ENCODE measurements around the gene COQ5. TPM values are rescaled to one million over a fixed set of nuclear protein-coding genes. Genes with fewer than 3 reads are reported as not detected.

The COQ5 gene
- polyA plus RNA-seq, 2 donors, result 18.6 to 19.5 TPM

GRCh38 chr12:120473807-120474615, 54.9 kb downstream of the COQ5 start:
- no peak overlapping the region for H3K4me3 ChIP-seq (ENCODE audit: low read depth in 1 of 2, low read length in 2 of 2)
- peaks cover 0 to 5% of the 10 kb centered on the region in 2 donors for H3K4me1 ChIP-seq (ENCODE audit: control insufficient read depth in 2 of 2, insufficient read depth in 2 of 2, low read length in 1 of 2)
- no peaks in the 10 kb centered on the region for H3K27me3 ChIP-seq (ENCODE audit: control insufficient read depth in 1 of 2, insufficient read depth in 2 of 2, low read length in 2 of 2)
- no peaks in the 10 kb centered on the region for H3K36me3 ChIP-seq (ENCODE audit: control insufficient read depth in 2 of 2, insufficient read depth in 2 of 2, low read length in 1 of 2)
- no peaks in the 10 kb centered on the region for H3K9me3 ChIP-seq (ENCODE audit: control insufficient read depth in 2 of 2, insufficient read depth in 1 of 2, low read depth in 1 of 2, low read length in 1 of 2)
- H3K27ac ChIP-seq (ENCODE audit: low read depth in 2 of 2, low read length in 1 of 2), result peak overlapping the region; percentile 88
- 52 to 60% methylated on average over 6 of the region's 6 CpGs for WGBS, 2 donors

GRCh38 chr12:120472521-120472920, 56.4 kb downstream of the COQ5 start:
- H3K4me3 ChIP-seq (ENCODE audit: low read depth in 1 of 2, low read length in 2 of 2), result no peak overlapping the region
- H3K36me3 ChIP-seq (ENCODE audit: control insufficient read depth in 2 of 2, insufficient read depth in 2 of 2, low read length in 1 of 2), result no peaks in the 10 kb centered on the region
- H3K27ac ChIP-seq (ENCODE audit: low read depth in 2 of 2, low read length in 1 of 2), result no peak overlapping the region
- H3K9me3 ChIP-seq (ENCODE audit: control insufficient read depth in 2 of 2, insufficient read depth in 1 of 2, low read depth in 1 of 2, low read length in 1 of 2), result no peaks in the 10 kb centered on the region
- no peaks in the 10 kb centered on the region for H3K27me3 ChIP-seq (ENCODE audit: control insufficient read depth in 1 of 2, insufficient read depth in 2 of 2, low read length in 2 of 2)
- H3K4me1 ChIP-seq (ENCODE audit: control insufficient read depth in 2 of 2, insufficient read depth in 2 of 2, low read length in 1 of 2), result peaks cover 0 to 7% of the 10 kb centered on the region in 2 donors

GRCh38 chr12:120470150-120470784, 58.7 kb downstream of the COQ5 start:
- Histone ChIP-seq H3K27ac (ENCODE audit: low read depth in 2 of 2, low read length in 1 of 2) (peak overlapping the region; percentile 89 to 93), H3K9me3 (ENCODE audit: control insufficient read depth in 2 of 2, insufficient read depth in 1 of 2, low read depth in 1 of 2, low read length in 1 of 2) (no peaks in the 10 kb centered on the region), H3K27me3 (ENCODE audit: control insufficient read depth in 1 of 2, insufficient read depth in 2 of 2, low read length in 2 of 2) (no peaks in the 10 kb centered on the region), H3K4me1 (ENCODE audit: control insufficient read depth in 2 of 2, insufficient read depth in 2 of 2, low read length in 1 of 2) (peaks cover 0 to 7% of the 10 kb centered on the region in 2 donors), H3K4me3 (ENCODE audit: low read depth in 1 of 2, low read length in 2 of 2) (peak overlapping the region; percentile 94 to 95), H3K36me3 (ENCODE audit: control insufficient read depth in 2 of 2, insufficient read depth in 2 of 2, low read length in 1 of 2) (peaks cover 0 to 4% of the 10 kb centered on the region in 2 donors)
- 66% methylated on average over 26 of the region's 26 CpGs for WGBS, 2 donors

- Histone ChIP-seq H3K36me3 (ENCODE audit: control insufficient read depth in 2 of 2, insufficient read depth in 2 of 2, low read length in 1 of 2) (peaks cover 2 to 7% of the 10 kb centered on the region in 2 donors), H3K4me1 (ENCODE audit: control insufficient read depth in 2 of 2, insufficient read depth in 2 of 2, low read length in 1 of 2) (peaks cover 0 to 7% of the 10 kb centered on the region in 2 donors), H3K27ac (ENCODE audit: low read depth in 2 of 2, low read length in 1 of 2) (peak within 1 kb of the TSS; percentile 89 to 93), H3K4me3 (ENCODE audit: low read depth in 1 of 2, low read length in 2 of 2) (peak within 1 kb of the TSS; percentile 94 to 95), H3K9me3 (ENCODE audit: control insufficient read depth in 2 of 2, insufficient read depth in 1 of 2, low read depth in 1 of 2, low read length in 1 of 2) (no peaks in the 10 kb centered on the region), H3K27me3 (ENCODE audit: control insufficient read depth in 1 of 2, insufficient read depth in 2 of 2, low read length in 2 of 2) (no peaks in the 10 kb centered on the region)
- WGBS, 2 donors, result 0% methylated on average over 86 to 88 of the region's 88 CpGs
Observed at GRCh38 chr12:120469450-120470149, 59.4 kb downstream of the COQ5 start, which contains the start of gene SRSF9. Gene SRSF9 (minus strand): TSS chr12:120469748. CDS start chr12:120469609, 139 bp downstream.

GRCh38 chr12:120468821-120469449, 60.0 kb downstream of the COQ5 start:
- Histone ChIP-seq H3K27ac (ENCODE audit: low read depth in 2 of 2, low read length in 1 of 2) (peak overlapping the region; percentile 89 to 93), H3K36me3 (ENCODE audit: control insufficient read depth in 2 of 2, insufficient read depth in 2 of 2, low read length in 1 of 2) (peaks cover 7 to 9% of the 10 kb centered on the region in 2 donors), H3K27me3 (ENCODE audit: control insufficient read depth in 1 of 2, insufficient read depth in 2 of 2, low read length in 2 of 2) (no peaks in the 10 kb centered on the region), H3K9me3 (ENCODE audit: control insufficient read depth in 2 of 2, insufficient read depth in 1 of 2, low read depth in 1 of 2, low read length in 1 of 2) (no peaks in the 10 kb centered on the region), H3K4me1 (ENCODE audit: control insufficient read depth in 2 of 2, insufficient read depth in 2 of 2, low read length in 1 of 2) (peaks cover 0 to 7% of the 10 kb centered on the region in 2 donors), H3K4me3 (ENCODE audit: low read depth in 1 of 2, low read length in 2 of 2) (peak overlapping the region; percentile 94 to 95)
- 0 to 1% methylated on average over 48 to 54 of the region's 57 CpGs for WGBS, 2 donors

- Histone ChIP-seq H3K9me3 (ENCODE audit: control insufficient read depth in 2 of 2, insufficient read depth in 1 of 2, low read depth in 1 of 2, low read length in 1 of 2) (no peaks in the 10 kb centered on the region), H3K36me3 (ENCODE audit: control insufficient read depth in 2 of 2, insufficient read depth in 2 of 2, low read length in 1 of 2) (peaks cover 11 to 14% of the 10 kb centered on the region in 2 donors), H3K27ac (ENCODE audit: low read depth in 2 of 2, low read length in 1 of 2) (peak overlapping the region; percentile 89 to 93), H3K4me1 (ENCODE audit: control insufficient read depth in 2 of 2, insufficient read depth in 2 of 2, low read length in 1 of 2) (peaks cover 0 to 7% of the 10 kb centered on the region in 2 donors), H3K27me3 (ENCODE audit: control insufficient read depth in 1 of 2, insufficient read depth in 2 of 2, low read length in 2 of 2) (no peaks in the 10 kb centered on the region), H3K4me3 (ENCODE audit: low read depth in 1 of 2, low read length in 2 of 2) (peak overlapping the region; percentile 94 to 95)
- WGBS, 2 donors, result 1 to 2% methylated on average over 23 of the region's 23 CpGs
Observed at GRCh38 chr12:120468325-120468820, 60.6 kb downstream of the COQ5 start.

GRCh38 chr12:120467439-120467838, 61.5 kb downstream of the COQ5 start:
- Histone ChIP-seq H3K36me3 (ENCODE audit: control insufficient read depth in 2 of 2, insufficient read depth in 2 of 2, low read length in 1 of 2) (peaks cover 11 to 22% of the 10 kb centered on the region in 2 donors), H3K27me3 (ENCODE audit: control insufficient read depth in 1 of 2, insufficient read depth in 2 of 2, low read length in 2 of 2) (no peaks in the 10 kb centered on the region), H3K4me1 (ENCODE audit: control insufficient read depth in 2 of 2, insufficient read depth in 2 of 2, low read length in 1 of 2) (peaks cover 0 to 7% of the 10 kb centered on the region in 2 donors), H3K9me3 (ENCODE audit: control insufficient read depth in 2 of 2, insufficient read depth in 1 of 2, low read depth in 1 of 2, low read length in 1 of 2) (no peaks in the 10 kb centered on the region), H3K27ac (ENCODE audit: low read depth in 2 of 2, low read length in 1 of 2) (no peak overlapping the region), H3K4me3 (ENCODE audit: low read depth in 1 of 2, low read length in 2 of 2) (no peak overlapping the region)
- 89 to 93% methylated on average over 6 of the region's 6 CpGs for WGBS, 2 donors

- Histone ChIP-seq H3K36me3 (ENCODE audit: control insufficient read depth in 2 of 2, insufficient read depth in 2 of 2, low read length in 1 of 2) (peaks cover 15 to 26% of the 10 kb centered on the region in 2 donors), H3K27me3 (ENCODE audit: control insufficient read depth in 1 of 2, insufficient read depth in 2 of 2, low read length in 2 of 2) (no peaks in the 10 kb centered on the region), H3K9me3 (ENCODE audit: control insufficient read depth in 2 of 2, insufficient read depth in 1 of 2, low read depth in 1 of 2, low read length in 1 of 2) (no peaks in the 10 kb centered on the region), H3K27ac (ENCODE audit: low read depth in 2 of 2, low read length in 1 of 2) (no peak overlapping the region), H3K4me3 (ENCODE audit: low read depth in 1 of 2, low read length in 2 of 2) (no peak overlapping the region), H3K4me1 (ENCODE audit: control insufficient read depth in 2 of 2, insufficient read depth in 2 of 2, low read length in 1 of 2) (peaks cover 0 to 7% of the 10 kb centered on the region in 2 donors)
- WGBS, 2 donors, result 52 to 53% methylated on average over 8 of the region's 8 CpGs
Observed at GRCh38 chr12:120466560-120467315, 62.2 kb downstream of the COQ5 start.

Data from esophagus (tissue), 2 donors.